ENCODE data around the gene ACVR1B.

Gene ACVR1B

DNA sequence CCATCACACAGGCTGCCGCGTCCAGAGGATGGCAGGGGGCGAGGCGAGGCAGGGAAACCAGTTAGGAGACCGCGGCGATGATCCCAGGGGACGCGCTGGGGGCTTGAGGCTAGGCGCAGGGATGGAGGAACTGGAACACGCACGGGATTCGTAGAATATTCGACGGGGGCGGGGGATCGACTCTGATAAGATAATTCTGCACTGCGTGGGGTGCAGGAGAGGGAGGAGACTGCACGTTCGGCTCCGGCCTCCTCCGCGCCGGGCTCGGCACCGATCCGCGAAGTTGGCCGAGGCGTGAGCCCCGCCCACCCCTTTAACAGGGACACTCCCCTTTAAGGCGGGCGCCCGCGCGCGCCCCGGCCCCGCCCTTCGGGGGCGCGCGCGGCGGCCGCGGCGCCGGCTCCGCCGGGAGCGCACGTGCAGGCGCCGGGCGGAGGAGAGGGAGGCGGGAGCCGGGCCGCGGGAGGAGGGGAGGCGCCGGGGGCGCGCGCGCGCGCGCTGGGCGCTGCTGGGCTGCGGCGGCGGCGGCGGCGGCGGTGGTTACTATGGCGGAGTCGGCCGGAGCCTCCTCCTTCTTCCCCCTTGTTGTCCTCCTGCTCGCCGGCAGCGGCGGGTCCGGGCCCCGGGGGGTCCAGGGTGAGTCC lies at the start of gene ACVR1B:
Gene ACVR1B (plus strand): TSS at position 501 of the 644 bp plus-strand sequence. CDS start 45 bp downstream, at position 546.
- peak; percentile 79 for DNase-seq

DNA sequence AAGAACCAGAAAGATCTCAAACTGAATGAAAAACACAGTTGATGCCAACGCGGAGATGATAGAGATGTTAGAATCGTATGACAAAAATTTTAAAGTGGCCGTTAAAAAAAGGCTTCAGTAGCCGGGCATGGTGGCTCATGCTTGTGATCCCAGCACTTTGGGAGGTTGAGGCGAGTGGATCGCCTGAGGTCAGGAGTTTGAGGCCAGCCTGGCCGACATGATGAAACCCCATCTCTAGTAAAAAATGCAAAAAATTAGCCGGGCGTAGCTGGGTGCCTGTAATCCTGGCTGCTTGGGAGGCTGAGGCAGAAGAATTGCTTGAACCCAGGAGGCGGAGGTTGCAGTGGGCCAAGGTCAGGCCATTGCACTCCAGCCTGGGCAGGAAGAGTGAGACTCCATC lies 49.6 kb upstream of the ACVR1B start:
- no peak for DNase-seq

DNA sequence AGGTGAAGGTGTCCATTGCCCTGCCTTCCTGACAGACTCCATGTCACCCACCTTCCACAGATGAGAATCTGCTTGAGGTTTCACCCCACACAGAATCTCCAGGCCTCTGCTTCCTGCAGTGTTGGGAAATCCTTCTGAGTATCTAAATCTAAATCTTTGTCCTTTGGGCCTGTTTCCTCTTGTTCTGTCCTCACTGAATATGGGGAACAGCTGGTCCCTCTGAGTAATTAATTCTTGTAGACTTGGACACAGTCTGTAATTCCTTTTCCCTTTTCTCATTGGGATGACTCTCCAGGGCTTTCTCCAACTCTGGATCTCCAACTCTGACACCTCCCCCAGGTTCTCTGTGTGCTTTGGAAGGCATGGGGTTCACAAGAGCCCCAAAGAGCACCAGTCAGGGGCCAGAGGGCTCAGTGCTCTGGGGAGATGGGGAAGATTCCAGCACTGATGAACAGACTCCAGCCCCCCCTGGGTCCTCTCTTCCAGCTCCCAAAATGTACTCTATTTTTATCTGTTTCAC lies 46.5 kb upstream of the ACVR1B start:
- DNase-seq: no peak

DNA sequence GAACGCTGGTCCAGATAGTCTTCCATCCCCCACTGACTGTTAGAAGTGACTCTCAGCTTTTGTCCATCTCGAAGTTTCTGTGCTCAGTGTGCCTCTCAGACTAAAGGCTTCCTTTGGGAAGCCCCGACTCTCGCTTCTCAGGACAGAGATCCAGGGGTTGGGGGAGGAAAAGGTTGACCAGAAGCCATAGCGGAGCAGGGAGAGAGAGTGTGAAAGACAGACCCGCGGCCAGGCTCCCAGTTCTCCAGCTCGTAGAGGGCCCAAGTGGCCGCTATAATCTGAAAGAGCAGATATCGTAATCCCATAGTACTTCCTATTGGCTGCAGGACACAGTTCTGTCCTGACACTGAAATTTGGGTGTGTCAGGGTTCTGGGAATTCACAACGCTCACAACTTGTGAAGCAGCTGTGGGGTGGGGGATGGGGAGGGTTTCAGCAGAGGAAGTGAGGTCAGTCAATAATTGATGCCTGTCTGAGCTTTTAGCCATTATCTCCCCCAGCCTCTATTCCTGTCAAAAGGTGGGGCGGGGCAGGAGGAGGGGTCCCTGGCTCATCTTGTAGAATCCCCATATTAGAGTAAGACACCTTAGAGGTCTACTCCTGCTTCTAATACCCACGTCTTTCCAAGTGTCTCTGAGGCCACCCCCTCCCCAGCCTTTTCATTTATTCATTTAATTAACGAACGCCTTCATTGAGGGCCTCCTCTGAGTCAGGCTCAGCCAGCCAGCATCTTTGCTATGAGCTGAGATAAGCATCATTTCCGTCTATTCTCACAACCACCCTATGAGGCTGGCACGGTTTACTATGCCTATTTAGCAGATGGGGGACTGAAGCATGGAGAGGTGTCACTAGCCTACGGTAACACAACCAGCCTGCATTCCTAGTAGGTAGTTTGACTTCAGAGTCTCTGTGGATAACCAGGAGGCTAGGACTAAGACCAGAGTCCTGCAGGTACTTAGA lies 45.7 kb upstream of the ACVR1B start:
- DNase-seq: no peak

DNA sequence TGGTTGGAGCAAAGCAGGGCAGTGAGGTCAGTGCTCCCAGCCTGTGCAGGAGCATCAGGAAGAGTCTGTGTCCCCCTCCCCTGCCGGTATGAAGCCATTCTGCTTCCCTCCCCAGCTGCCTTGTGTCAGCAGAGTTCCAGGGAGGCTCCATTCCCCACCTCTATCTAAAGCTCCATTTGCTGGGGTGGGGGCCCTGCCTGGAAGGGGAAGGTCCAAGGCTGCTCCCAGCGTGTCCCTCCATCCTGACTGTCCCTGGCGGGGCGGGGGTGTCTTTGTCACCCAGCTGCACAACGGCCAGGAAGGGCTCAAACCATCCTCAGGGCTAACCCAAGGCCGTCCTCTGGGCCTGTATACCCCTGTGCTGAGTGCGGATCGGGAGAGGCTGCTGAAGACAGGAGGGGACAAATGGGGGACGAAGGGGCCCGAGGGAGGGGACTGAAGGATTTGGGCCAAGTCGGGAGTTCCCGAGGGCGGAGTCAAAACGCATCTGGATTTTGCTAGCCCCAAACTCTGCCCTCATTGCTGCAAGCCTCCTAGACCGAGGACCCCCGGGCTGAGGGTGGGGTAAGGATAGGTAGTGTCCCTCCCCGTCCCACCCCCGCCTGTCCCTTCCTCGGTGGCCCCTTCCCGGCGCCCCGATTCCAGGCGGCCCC lies 44.9 kb upstream of the ACVR1B start:
- no peak for DNase-seq

DNA sequence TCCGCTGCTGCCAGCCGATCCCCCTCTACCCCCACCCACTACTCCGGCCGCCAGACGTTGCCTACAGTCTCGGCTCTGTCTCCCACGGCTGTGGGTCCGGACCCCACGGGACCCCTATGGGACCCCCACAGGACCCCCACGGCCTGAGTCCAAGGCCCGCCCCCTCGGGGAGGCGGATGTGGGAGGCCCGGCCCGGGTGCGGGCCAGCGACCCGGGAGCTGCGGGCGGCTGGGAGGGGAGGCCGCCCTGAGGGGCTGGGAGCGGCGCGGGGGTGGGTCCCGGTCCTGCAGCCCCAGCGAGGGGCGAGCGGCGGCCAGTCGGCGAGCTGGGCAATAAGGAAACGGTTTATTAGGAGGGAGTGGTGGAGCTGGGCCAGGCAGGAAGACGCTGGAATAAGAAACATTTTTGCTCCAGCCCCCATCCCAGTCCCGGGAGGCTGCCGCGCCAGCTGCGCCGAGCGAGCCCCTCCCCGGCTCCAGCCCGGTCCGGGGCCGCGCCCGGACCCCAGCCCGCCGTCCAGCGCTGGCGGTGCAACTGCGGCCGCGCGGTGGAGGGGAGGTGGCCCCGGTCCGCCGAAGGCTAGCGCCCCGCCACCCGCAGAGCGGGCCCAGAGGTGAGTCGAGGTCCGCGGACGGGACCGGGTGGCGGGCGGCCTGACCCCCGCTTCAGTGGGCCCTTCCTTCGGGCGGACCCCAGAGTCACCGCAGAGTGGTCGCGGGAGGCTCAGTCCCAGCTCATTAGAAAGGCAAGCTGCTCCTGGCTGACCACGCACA lies 44.2 kb upstream of the ACVR1B start, which contains the start of gene ACVRL1:
Gene ACVRL1 (plus strand): TSS at position 422 of the 773 bp plus-strand sequence. CDS start 4,971 bp downstream, outside the sequence.
- DNase-seq: no peak

DNA sequence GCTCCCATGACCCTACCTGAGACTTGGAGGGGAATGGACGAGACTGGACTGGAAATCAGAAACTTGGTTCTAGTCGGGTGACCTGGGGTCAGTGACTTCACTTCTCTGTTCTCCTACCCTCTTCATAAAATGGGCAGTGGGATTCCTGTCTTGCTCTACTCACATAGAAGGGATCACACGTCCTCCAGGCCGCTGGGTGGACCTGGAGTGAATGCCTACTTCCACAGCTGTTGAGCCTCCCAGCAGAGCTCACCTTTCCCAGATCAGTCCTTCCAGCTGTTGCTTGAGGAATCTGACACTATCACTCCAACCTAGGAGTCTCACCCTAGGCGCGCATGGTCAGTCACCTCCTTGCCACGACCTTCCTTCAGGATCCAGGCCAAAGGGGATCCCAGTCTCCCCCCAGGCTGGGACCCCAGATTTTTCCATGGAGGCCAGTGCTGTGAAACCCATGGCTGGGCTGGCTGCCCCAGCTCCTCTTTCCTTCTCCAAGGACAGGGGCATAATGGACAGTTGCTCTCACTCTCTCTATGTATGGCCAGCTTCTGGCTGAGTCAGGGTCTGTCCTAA lies 43.6 kb upstream of the ACVR1B start:
- no peak for DNase-seq

DNA sequence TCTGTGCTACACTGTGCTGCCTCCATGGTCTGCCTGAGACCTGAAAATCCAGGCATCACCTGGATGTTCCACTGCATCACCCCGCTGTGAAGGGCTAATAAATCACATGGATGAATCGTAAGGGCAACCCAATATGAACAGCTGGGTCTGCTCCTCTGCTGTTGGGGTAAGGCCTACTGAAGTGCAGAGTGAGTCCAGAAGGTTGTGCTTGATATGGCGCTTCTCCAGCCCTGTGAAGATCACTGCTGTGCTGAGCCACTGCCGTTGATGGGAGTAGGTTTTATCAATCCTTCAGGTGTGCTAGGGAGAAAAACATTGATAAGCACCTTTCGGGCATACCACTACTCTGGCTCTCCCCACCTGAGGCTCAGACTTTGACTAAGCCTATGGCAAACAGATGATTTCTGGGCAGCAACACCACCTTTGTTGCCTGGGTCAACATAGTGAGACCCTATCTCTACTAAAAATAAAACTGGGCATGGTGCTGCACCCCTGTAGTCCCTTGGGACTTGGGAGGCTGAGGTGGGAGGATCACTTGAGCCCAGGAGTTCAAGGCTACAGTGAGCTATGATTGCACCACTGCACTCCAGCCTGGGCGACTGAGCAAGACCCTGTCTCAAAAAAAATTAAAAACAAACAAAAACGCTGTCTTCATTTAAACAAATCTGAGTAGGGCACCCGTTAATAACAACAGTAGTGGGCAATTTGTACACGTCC lies 42.5 kb upstream of the ACVR1B start:
- no peak for DNase-seq

DNA sequence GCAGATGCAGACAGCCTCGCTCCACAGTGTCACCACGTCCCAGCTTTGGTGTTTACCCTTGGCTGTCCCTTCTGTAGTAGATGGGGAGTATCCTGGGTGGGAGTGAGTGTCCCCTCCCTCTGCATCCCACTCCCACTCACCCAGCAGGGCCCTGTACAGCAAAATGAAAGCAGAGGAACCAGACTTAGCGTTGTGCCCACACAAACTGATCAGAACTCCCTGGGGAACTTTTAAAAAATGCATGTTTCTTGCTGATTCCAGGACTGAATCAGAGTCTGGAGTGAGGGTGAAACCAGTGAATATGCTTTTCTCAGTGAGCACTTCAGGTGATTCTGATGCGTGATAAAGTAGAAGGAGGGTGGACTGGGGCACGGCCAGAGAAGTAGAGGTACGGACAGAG lies 41.3 kb upstream of the ACVR1B start:
- DNase-seq: no peak

DNA sequence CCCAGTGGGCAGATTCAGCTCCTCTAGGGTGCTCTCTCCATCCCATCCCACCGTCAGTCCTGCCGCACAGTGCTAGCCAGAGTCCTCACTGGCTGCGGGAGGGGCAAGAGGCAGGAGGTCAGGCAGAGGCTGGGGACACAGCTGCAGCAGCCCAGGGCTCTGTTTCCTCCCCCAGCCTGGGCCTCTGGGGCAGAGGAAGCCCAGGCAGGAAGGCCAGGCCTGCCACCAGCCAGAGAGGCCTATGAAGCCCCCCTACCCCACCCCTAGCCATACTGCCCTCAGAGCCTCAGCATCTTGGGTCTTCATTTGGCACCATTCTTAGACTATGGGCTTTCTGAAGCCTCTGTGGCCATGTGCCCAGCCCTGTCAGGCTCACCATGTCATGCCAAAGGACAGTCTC lies 40.8 kb upstream of the ACVR1B start:
- no peak for DNase-seq

DNA sequence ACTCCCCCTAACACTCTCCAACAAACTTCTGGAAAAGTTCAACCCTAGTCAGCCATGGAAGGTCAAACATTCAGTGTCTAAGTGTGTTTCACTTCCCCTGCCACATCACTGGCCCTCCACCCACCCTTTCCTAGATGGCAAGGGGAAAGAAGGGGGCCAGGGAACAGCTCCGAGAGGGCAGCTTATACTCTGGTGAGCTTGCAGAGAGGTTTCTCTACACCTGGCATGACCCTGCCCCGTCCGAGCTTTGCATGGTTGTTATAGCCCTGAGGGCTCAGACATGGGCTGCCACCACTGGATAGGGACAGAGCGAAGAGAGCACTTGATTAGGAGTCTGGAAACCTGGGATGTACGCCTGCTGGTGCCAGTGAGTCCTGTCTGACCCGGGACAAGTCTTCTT lies 40.2 kb upstream of the ACVR1B start:
- DNase-seq: no peak

DNA sequence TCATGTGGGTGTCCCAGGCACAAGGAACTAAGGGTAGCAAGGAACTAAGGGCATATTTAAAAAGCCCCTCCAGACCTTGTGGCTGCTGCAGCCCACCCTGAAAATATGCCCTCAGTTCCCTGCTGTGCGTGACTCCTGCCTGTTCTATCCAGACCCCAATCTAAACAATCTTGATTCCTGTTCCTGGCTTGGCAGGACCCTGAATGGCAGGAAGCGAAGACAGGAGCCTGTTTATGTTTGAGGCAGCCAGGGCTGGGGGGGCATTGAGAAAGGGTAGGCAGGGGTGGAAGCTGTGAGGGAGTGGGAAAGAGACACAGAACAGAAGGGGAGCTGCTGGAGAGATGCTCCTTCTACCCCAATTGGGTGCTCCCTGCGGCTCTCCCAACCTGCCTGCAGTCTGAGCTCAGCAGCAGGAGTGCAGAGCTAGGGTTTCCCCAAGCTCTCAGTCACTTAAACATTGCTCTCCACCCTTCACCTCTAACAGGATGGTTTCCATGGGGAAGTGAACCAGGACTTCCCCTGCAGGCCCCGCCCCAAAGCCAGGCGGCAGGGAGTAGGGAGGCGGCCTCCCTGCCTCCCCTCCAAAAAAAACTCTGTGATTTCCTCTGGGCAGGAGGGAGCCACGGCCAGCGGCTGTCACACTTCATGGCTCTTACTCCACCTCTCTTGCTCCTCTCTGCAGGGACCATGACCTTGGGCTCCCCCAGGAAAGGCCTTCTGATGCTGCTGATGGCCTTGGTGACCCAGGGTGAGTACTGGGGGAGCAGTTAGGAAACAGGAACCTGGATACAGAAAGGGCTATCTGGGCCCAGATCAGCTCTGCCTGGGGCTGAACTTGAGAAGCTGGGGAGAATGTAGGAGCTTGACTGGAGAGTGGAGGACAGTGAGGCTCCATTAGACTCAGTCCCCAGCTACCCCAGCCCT lies 39.4 kb upstream of the ACVR1B start:
- no peak for DNase-seq

DNA sequence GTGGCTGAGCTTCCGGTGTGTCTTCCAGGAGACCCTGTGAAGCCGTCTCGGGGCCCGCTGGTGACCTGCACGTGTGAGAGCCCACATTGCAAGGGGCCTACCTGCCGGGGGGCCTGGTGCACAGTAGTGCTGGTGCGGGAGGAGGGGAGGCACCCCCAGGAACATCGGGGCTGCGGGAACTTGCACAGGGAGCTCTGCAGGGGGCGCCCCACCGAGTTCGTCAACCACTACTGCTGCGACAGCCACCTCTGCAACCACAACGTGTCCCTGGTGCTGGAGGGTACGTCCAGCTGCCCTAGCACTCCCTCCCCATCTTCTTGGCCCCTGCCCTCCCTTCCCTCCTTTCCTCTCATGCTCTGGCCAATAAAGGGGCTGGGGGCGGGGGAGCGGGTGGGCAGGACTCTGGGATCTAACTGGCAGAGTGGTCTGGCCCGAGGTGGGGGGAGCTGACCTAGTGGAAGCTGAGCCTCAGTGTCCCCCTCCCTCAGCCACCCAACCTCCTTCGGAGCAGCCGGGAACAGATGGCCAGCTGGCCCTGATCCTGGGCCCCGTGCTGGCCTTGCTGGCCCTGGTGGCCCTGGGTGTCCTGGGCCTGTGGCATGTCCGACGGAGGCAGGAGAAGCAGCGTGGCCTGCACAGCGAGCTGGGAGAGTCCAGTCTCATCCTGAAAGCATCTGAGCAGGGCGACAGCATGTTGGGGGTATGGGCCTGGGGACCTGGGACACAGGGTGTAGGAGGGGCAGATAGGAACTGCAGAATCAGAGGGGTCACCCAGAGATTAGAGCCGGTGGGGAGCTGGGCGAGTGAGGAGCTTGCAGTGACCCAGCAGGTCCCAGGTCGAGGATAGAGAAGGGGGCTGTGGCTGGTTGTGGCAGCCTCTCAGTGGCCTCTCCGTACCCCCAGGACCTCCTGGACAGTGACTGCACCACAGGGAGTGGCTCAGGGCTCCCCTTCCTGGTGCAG lies 38.1 kb upstream of the ACVR1B start:
- DNase-seq: no peak

DNA sequence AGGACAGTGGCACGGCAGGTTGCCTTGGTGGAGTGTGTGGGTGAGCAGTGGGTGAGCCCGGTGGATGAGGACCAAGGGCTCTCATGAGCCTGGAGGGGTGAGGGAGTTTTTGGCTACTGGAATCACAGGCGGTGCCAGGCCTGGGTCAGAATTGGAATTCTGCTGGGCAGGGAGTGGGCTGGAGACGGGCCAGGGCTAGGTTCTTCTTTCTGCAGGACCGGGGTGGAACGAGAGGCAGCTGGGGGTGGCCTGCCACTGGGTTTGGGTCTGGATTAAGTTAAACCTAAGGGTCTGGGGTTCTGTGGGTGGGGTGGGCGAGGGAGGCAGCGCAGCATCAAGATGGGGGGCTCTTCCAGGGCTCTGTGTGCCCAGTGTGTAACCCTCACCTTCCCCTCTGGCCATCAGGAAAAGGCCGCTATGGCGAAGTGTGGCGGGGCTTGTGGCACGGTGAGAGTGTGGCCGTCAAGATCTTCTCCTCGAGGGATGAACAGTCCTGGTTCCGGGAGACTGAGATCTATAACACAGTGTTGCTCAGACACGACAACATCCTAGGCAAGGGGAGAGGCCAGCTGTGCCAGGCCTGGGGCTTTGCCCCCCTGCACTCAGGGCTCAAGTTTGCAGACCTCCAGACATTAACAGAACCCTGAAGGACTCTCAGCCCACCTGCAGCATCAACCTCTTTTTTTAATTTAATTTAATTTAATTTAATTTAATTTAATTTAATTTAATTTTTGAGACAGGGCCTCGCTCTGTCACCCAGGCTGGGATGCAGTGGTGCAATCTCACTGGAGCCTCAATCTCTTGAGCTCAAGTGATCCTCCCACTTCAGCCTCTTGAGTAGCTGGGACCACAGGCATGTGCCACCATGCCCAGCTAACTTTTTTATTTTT lies 37.2 kb upstream of the ACVR1B start:
- DNase-seq: no peak

DNA sequence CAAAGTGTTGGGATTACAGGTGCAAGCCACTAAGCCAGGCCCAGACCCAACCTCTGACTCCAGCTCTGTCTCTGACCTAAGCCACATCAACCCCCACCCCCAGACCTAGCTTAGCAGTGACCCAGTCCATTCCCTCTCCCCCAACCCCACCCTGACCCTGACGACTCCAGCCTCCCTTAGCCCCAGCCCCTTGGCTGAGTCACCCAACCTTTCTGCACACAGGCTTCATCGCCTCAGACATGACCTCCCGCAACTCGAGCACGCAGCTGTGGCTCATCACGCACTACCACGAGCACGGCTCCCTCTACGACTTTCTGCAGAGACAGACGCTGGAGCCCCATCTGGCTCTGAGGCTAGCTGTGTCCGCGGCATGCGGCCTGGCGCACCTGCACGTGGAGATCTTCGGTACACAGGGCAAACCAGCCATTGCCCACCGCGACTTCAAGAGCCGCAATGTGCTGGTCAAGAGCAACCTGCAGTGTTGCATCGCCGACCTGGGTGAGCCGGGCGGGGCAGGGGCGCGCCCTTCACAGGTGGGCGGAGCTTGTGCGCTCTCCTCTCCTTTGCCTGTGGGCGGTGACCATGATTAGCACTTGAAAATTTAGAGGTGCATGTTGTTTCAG lies 36.4 kb upstream of the ACVR1B start:
- DNase-seq: no peak

DNA sequence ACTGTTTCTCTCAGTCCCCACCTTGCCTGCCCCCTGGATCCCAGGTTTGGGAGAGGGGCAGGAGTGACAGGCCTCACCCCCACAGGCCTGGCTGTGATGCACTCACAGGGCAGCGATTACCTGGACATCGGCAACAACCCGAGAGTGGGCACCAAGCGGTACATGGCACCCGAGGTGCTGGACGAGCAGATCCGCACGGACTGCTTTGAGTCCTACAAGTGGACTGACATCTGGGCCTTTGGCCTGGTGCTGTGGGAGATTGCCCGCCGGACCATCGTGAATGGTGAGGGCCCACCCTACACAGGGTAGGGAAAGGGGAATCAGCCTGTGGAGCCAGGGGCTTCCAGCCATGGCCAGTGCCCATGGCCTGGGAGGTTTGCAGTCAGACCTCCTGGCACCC lies 35.5 kb upstream of the ACVR1B start:
- DNase-seq: no peak

DNA sequence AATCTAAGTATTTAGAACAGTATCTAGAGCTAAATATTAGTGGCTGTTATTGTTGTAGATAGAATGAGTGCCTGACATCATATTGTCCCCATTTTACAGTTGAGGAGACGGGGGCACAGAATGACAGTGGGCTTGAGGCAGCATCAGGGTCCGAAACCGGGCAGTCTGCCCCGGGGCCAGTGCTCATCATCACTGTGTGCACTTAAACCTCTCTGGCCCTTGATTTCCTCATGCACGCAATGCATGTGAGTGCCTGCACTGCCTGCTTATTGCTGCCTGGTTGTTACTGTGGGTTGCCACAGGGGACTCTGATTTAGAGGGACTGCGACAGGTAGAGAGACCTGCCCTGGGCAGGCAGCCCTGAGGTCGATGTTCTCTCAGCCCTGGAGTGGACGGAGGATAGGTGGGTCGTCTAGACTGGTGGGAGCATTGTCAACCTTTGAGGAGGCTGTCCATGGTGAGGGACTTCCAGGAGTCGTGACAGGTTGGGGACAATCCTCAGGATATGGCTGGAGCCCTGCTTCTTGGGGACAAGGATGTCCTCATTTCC lies 34.4 kb upstream of the ACVR1B start:
- DNase-seq: no peak

All from kidney glomerular epithelial cell (primary cell).